ENCODE results near the gene FOXM1. TPM values are rescaled to one million over a fixed set of nuclear protein-coding genes. Genes with fewer than 3 reads are reported as not detected.
"Not testable (repeated sequence)": the region's sequence is repeated elsewhere in the genome, so short reads cannot be mapped to it uniquely, and the experiment has no call there.

Gene FOXM1
- total RNA-seq, 1 donor from 2014 or later = 0.52 TPM

- Histone ChIP-seq H3K9me3 (ENCODE audit: control insufficient read depth in 3 of 3, low read length in 3 of 3) (no peaks in the 10 kb centered on the region), H3K4me3 (ENCODE audit: low read length in 3 of 3) (peak overlapping the region; percentile 78 to 96 (median 79)), H3K9ac (ENCODE audit: low read depth in 1 of 3, low read length in 3 of 3) (peak overlapping the region; percentile 82 to 96 (median 85)), H3K36me3 (ENCODE audit: control insufficient read depth in 3 of 3, insufficient read depth in 3 of 3, low read length in 3 of 3) (peaks cover 0 to 5% (median 0%) of the 10 kb centered on the region in 3 donors), H3K27me3 (ENCODE audit: control insufficient read depth in 3 of 3, insufficient read depth in 3 of 3, low read length in 3 of 3) (no peaks in the 10 kb centered on the region), H3K27ac (ENCODE audit: low read depth, low read length) (peak overlapping the region; percentile 98), H3K4me1 (ENCODE audit: control insufficient read depth in 3 of 3, insufficient read depth in 3 of 3, low read length in 3 of 3) (peaks cover 5 to 15% (median 8%) of the 10 kb centered on the region in 3 donors)
Measured at GRCh38 chr12:2890001-2890387, 13.0 kb upstream of the FOXM1 start.

DNA sequence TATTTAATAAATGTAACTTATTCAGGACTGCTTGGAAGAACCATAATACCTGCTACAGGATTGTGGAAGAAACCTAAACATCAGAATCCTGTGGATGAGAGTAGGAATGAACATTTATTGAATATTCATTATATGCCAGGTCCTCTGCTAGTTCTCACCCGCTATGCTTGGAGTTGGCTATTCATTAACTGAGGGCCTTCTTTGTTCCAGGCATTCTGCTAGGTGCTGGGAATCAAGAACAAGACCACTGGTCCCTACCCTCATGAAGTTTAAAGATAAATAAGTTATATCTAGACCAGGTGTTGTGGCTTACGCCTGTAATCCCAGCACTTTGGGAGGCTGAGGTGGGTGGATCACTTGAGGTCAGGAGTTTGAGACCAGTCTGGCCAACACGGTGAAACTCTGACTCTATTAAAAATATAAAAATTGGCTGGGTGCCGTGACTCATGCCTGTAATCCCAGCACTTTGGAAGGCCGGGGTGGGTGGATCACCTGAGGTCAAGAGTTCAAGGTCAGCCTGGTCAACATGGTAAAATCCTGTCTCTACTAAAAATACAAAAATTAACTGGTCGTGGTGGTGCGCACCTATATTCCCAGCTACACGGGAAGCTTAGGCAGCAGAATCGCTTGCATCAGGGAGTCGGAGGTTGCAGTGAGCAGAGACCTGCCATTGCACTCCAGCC, 9.9 kb upstream of the FOXM1 start:
- Histone ChIP-seq H3K36me3 (ENCODE audit: control insufficient read depth in 3 of 3, insufficient read depth in 3 of 3, low read length in 3 of 3) (peaks cover 0 to 5% (median 0%) of the 10 kb centered on the region in 3 donors), H3K9me3 (ENCODE audit: control insufficient read depth in 3 of 3, low read length in 3 of 3) (no peaks in the 10 kb centered on the region), H3K4me3 (ENCODE audit: low read length in 3 of 3) (no peak overlapping the region), H3K27ac (ENCODE audit: low read depth, low read length) (no peak overlapping the region), H3K27me3 (ENCODE audit: control insufficient read depth in 3 of 3, insufficient read depth in 3 of 3, low read length in 3 of 3) (no peaks in the 10 kb centered on the region), H3K9ac (ENCODE audit: low read depth in 1 of 3, low read length in 3 of 3) (no peak overlapping the region), H3K4me1 (ENCODE audit: control insufficient read depth in 3 of 3, insufficient read depth in 3 of 3, low read length in 3 of 3) (peaks cover 5 to 8% (median 5%) of the 10 kb centered on the region in 3 donors)

- H3K9ac ChIP-seq (ENCODE audit: low read depth in 1 of 3, low read length in 3 of 3) = no peak overlapping the region
- H3K9me3 ChIP-seq (ENCODE audit: control insufficient read depth in 3 of 3, low read length in 3 of 3) = no peaks in the 10 kb centered on the region
Measured at GRCh38 chr12:2884810-2885209, 7.8 kb upstream of the FOXM1 start.

DNA sequence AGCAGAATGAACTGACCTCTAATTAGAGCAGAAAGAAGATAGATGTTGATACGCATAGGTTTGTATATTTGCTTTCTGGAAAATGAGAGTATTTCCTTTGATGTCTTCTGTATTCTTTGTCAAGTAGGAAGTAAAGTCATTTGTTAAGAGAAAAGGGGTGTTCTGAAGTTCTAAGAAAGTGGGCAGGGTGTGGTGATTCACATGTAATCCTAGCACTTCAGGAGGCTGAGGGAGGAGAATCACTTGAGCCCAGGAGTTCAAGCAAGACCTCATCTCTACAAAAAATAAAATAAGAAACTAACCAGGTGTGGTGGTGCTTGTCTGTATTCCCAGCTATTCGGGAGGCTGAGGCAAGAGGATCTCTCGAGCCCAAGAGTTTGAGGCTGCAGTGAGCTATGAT, 2.9 kb upstream of the FOXM1 start:
- Histone ChIP-seq H3K27me3 (ENCODE audit: control insufficient read depth in 3 of 3, insufficient read depth in 3 of 3, low read length in 3 of 3) (no peaks in the 10 kb centered on the region), H3K4me1 (ENCODE audit: control insufficient read depth in 3 of 3, insufficient read depth in 3 of 3, low read length in 3 of 3) (peaks cover 5 to 17% (median 9%) of the 10 kb centered on the region in 3 donors), H3K27ac (ENCODE audit: low read depth, low read length) (no peak overlapping the region), H3K9ac (ENCODE audit: low read depth in 1 of 3, low read length in 3 of 3) (no peak overlapping the region), H3K9me3 (ENCODE audit: control insufficient read depth in 3 of 3, low read length in 3 of 3) (no peaks in the 10 kb centered on the region), H3K36me3 (ENCODE audit: control insufficient read depth in 3 of 3, insufficient read depth in 3 of 3, low read length in 3 of 3) (no peaks in the 10 kb centered on the region), H3K4me3 (ENCODE audit: low read length in 3 of 3) (no peak overlapping the region)

More at GRCh38 chr12:2884810-2885209, 7.8 kb upstream of the FOXM1 start:
- no peaks in the 10 kb centered on the region for H3K27me3 ChIP-seq (ENCODE audit: control insufficient read depth in 3 of 3, insufficient read depth in 3 of 3, low read length in 3 of 3)
- H3K27ac ChIP-seq (ENCODE audit: low read depth, low read length) = no peak overlapping the region
- H3K36me3 ChIP-seq (ENCODE audit: control insufficient read depth in 3 of 3, insufficient read depth in 3 of 3, low read length in 3 of 3) = peaks cover 0 to 5% (median 0%) of the 10 kb centered on the region in 3 donors
- no peak overlapping the region for H3K4me3 ChIP-seq (ENCODE audit: low read length in 3 of 3)
- H3K4me1 ChIP-seq (ENCODE audit: control insufficient read depth in 3 of 3, insufficient read depth in 3 of 3, low read length in 3 of 3) = peaks cover 0 to 1% (median 0%) of the 10 kb centered on the region in 3 donors

DNA sequence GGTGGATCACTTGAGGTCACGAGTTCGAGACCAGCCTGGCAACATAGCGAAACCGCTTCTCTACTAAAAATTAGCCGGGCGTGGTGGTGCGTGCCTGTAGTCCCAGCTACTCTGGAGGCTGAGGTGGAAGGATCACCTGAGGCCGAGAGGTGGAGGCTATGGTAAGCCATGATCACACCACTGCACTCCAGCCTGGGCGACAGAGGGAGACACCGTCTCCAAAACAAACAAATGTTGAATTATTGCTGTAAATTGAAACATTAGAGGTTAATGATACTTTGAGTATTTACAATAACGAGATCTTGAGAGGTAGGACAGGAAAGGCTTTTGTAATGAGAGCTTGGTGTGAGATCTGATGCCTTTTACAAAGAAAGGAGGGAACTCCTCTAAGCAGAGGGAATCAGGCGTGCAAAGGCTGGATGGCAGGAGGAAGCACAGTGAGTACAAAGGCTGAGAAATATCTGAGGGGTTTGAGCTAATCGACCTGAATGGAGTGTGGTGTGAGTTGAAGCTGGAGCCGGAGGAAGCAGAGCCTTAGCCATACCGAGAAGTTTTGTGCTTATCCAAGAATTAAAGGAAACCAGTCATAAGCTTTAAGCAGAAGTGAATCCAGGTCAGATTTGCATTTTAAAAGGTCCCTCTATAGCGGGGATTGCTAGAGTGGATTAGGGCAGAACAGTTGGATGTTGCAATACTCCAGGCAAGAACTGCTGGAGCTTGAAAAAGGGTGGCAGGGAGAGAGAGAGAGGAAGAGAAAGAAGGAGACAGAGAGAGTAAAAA, 1.2 kb upstream of the FOXM1 start:
- peak overlapping the region; percentile 84 for H3K27ac ChIP-seq (ENCODE audit: low read depth, low read length)
- H3K4me3 ChIP-seq (ENCODE audit: low read length in 3 of 3) = peak overlapping the region; percentile 86 to 92 (median 87)
- H3K9me3 ChIP-seq (ENCODE audit: control insufficient read depth in 3 of 3, low read length in 3 of 3) = no peaks in the 10 kb centered on the region
- no peaks in the 10 kb centered on the region for H3K36me3 ChIP-seq (ENCODE audit: control insufficient read depth in 3 of 3, insufficient read depth in 3 of 3, low read length in 3 of 3)
- H3K4me1 ChIP-seq (ENCODE audit: control insufficient read depth in 3 of 3, insufficient read depth in 3 of 3, low read length in 3 of 3) = peaks cover 5 to 17% (median 9%) of the 10 kb centered on the region in 3 donors
- H3K27me3 ChIP-seq (ENCODE audit: control insufficient read depth in 3 of 3, insufficient read depth in 3 of 3, low read length in 3 of 3) = no peaks in the 10 kb centered on the region
- peak overlapping the region; percentile 90 to 96 (median 91) for H3K9ac ChIP-seq (ENCODE audit: low read depth in 1 of 3, low read length in 3 of 3)

- no peak overlapping the region for H3K27ac ChIP-seq (ENCODE audit: low read depth, low read length)
Measured at GRCh38 chr12:2876431-2877046, 435 bp downstream of the FOXM1 start.

GRCh38 chr12:2868986-2869632, 7.9 kb downstream of the FOXM1 start:
- H3K27ac ChIP-seq (ENCODE audit: low read depth, low read length); H3K36me3 ChIP-seq (ENCODE audit: control insufficient read depth in 3 of 3, insufficient read depth in 3 of 3, low read length in 3 of 3); H3K9me3 ChIP-seq (ENCODE audit: control insufficient read depth in 3 of 3, low read length in 3 of 3); H3K27me3 ChIP-seq (ENCODE audit: control insufficient read depth in 3 of 3, insufficient read depth in 3 of 3, low read length in 3 of 3); H3K4me1 ChIP-seq (ENCODE audit: control insufficient read depth in 3 of 3, insufficient read depth in 3 of 3, low read length in 3 of 3); H3K9ac ChIP-seq (ENCODE audit: low read depth in 1 of 3, low read length in 3 of 3); H3K4me3 ChIP-seq (ENCODE audit: low read length in 3 of 3): not testable (repeated sequence)

More at GRCh38 chr12:2876431-2877046, 435 bp downstream of the FOXM1 start:
- no peaks in the 10 kb centered on the region for H3K36me3 ChIP-seq (ENCODE audit: control insufficient read depth in 3 of 3, insufficient read depth in 3 of 3, low read length in 3 of 3)
- peaks cover 5 to 17% (median 9%) of the 10 kb centered on the region in 3 donors for H3K4me1 ChIP-seq (ENCODE audit: control insufficient read depth in 3 of 3, insufficient read depth in 3 of 3, low read length in 3 of 3)
- peak overlapping the region; percentile 71 to 75 (median 73) for H3K4me3 ChIP-seq (ENCODE audit: low read length in 3 of 3)
- peak overlapping the region; percentile 45 to 65 (median 45) for H3K9ac ChIP-seq (ENCODE audit: low read depth in 1 of 3, low read length in 3 of 3)
- H3K9me3 ChIP-seq (ENCODE audit: control insufficient read depth in 3 of 3, low read length in 3 of 3) = no peaks in the 10 kb centered on the region
- no peaks in the 10 kb centered on the region for H3K27me3 ChIP-seq (ENCODE audit: control insufficient read depth in 3 of 3, insufficient read depth in 3 of 3, low read length in 3 of 3)

GRCh38 chr12:2864198-2864597, 12.8 kb downstream of the FOXM1 start:
- Histone ChIP-seq H3K9ac (ENCODE audit: low read depth in 1 of 3, low read length in 3 of 3) (no peak overlapping the region), H3K27me3 (ENCODE audit: control insufficient read depth in 3 of 3, insufficient read depth in 3 of 3, low read length in 3 of 3) (no peaks in the 10 kb centered on the region), H3K4me3 (ENCODE audit: low read length in 3 of 3) (no peak overlapping the region), H3K36me3 (ENCODE audit: control insufficient read depth in 3 of 3, insufficient read depth in 3 of 3, low read length in 3 of 3) (no peaks in the 10 kb centered on the region), H3K27ac (ENCODE audit: low read depth, low read length) (no peak overlapping the region), H3K9me3 (ENCODE audit: control insufficient read depth in 3 of 3, low read length in 3 of 3) (no peaks in the 10 kb centered on the region), H3K4me1 (ENCODE audit: control insufficient read depth in 3 of 3, insufficient read depth in 3 of 3, low read length in 3 of 3) (peaks cover 0 to 5% (median 3%) of the 10 kb centered on the region in 3 donors)

GRCh38 chr12:2863402-2863801, 13.6 kb downstream of the FOXM1 start:
- not testable (repeated sequence) for H3K4me3 ChIP-seq (ENCODE audit: low read length in 3 of 3); H3K27me3 ChIP-seq (ENCODE audit: control insufficient read depth in 3 of 3, insufficient read depth in 3 of 3, low read length in 3 of 3); H3K27ac ChIP-seq (ENCODE audit: low read depth, low read length); H3K9me3 ChIP-seq (ENCODE audit: control insufficient read depth in 3 of 3, low read length in 3 of 3); H3K9ac ChIP-seq (ENCODE audit: low read depth in 1 of 3, low read length in 3 of 3); H3K36me3 ChIP-seq (ENCODE audit: control insufficient read depth in 3 of 3, insufficient read depth in 3 of 3, low read length in 3 of 3)
- H3K4me1 ChIP-seq (ENCODE audit: control insufficient read depth in 3 of 3, insufficient read depth in 3 of 3, low read length in 3 of 3) = peaks cover 7 to 13% (median 10%) of the 10 kb centered on the region in 3 donors
